HL-60/S4 treated with phorbol 12-myristate 13-acetate at 8.2 ng/mL for 4 days and 3 days (cell line): ENCODE results near the gene NAV1.

Source experiments
- in situ Hi-C: fragments of 300-500 bp; cut with MboI; formaldehyde crosslinking; loops from 2 replicates; pipeline ENCODE4 v1.15.0; 2022; ENCODE audit warnings: low sequenced_read_pairs

Gene NAV1

DNA sequence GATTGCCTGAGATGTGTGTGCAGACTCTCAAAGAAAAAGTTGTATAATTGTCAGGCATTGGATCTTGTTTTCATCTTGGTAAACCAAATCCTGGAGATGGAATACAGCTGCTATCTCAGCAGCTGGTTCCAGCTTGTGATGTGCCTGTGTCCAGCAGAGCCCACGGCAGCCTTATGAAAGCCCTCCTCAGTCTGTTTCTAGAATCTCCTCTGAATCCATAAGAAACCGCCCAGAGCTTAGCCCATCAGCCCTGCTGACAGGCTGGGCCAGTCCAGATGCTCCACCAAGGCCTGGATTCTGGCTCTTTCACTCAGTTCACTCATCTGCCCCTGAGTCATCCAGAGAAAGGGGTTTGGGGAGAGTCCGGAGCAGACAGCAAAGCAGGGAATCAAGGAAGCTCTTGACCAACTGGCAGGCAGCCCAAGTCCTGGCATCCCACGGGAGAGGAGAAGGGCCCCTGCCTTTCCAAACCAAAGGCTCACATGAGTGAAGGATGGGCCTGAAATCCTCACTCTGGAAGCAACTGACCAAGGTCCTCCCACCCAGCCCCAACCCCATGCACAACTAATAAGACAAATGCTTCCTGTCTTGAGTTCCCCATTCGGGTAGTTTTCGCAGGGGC lies 45.7 kb downstream of the NAV1 start:
- in situ Hi-C loops = no loop called here

- in situ Hi-C loops = no loop called here
Measured at GRCh38 chr1:201585093-201585483, 46.2 kb downstream of the NAV1 start.

- in situ Hi-C loops = no loop called here
Measured at GRCh38 chr1:201585901-201586300, 47.0 kb downstream of the NAV1 start.

DNA sequence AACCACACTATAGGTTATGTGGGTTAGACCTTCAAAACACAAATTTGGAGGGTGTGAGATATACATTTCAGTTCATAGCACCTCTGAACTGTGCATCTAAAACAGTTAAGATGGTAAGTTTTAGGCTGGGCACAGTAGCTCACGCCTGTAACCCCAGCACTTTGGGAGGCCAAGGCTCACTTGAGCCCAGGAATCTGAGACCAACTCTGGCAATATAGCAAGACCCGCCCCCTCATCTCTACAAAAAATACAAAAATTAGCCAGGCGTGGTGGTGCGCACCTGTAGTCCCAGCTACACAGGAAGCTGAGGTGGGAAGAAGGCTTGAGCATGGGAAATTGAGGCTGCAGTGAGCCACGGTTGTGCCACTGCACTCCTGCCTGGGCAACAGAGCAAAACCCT lies 47.9 kb downstream of the NAV1 start:
- in situ Hi-C loops = no loop called here

GRCh38 chr1:201587729-201588128 lies 48.8 kb downstream of the NAV1 start:
- in situ Hi-C loops = no loop called here
